Measurements from ENCODE around the gene CDCA4. TPM values are rescaled to one million over a fixed set of nuclear protein-coding genes. Genes with fewer than 3 reads are reported as not detected.

The CDCA4 gene
- total RNA-seq, 1 experiment from 2014 or later: 57.7 TPM

DNA sequence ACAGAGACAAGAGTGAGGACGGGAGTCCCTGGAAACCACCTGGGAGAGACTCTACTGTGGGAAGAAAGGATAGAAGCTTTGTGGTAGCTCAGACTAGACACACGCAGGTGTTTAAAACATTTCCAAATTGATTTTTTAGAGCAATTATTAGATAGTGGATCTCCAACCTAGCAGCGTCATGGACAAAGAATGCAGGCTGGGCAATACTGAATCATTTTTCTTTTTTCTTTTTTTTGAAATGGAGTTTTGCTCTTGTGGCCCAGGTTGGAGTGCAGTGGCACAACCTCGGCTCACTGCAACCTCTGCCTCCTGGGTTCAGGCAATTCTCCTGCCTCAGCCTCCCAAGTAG is 31.2 kb upstream of the CDCA4 start:
- Histone ChIP-seq H3T11ph (ENCODE audit: low read length) (no peak overlapping the region), H3K9me3 (ENCODE audit: control insufficient read depth, low read depth, low read length) (no peaks in the 10 kb centered on the region), H2AK5ac (ENCODE audit: insufficient read length, low read length) (no peak overlapping the region), H4K8ac (replicated peaks; ENCODE audit: insufficient read length, low read depth, low read length) (no peak overlapping the region), H4K20me1 (ENCODE audit: control insufficient read depth, insufficient read depth, insufficient read length) (no peaks in the 10 kb centered on the region), H3K79me1 (ENCODE audit: insufficient read depth, low read depth, low read length, poor library complexity, severe bottlenecking) (no peaks in the 10 kb centered on the region), H2BK20ac (ENCODE audit: low read depth, low read length, poor library complexity, severe bottlenecking) (no peak overlapping the region), H3K4me2 (ENCODE audit: insufficient read depth, insufficient read length, low read length) (no peak overlapping the region), H3K18ac (ENCODE audit: insufficient read length, low read depth, low read length) (no peak overlapping the region), H3K4ac (ENCODE audit: low read depth, low read length) (no peak overlapping the region), H2BK5ac (ENCODE audit: insufficient read length, low read length) (no peak overlapping the region), H2BK120ac (ENCODE audit: low read depth, low read length, poor library complexity, severe bottlenecking) (no peak overlapping the region), H2BK12ac (ENCODE audit: insufficient read length, low read depth, low read length) (no peak overlapping the region), H4K5ac (ENCODE audit: insufficient read length, low read depth, low read length) (no peak overlapping the region), H3K4me1 (ENCODE audit: insufficient read depth, low read length) (no peaks in the 10 kb centered on the region), H2BK15ac (ENCODE audit: low read depth, low read length) (no peak overlapping the region), H2AFZ (ENCODE audit: low read length) (no peak overlapping the region), H3K9ac (ENCODE audit: extremely low read depth, insufficient read length, low read length) (no peak overlapping the region), H3K23ac (ENCODE audit: insufficient read length, low read depth, low read length) (no peak overlapping the region), H3K23me2 (ENCODE audit: insufficient read length, low read depth, low read length, poor library complexity, severe bottlenecking) (no peaks in the 10 kb centered on the region), H3K27me3 (ENCODE audit: insufficient read depth, low read length) (peaks cover 8% of the 10 kb centered on the region), H3K14ac (ENCODE audit: insufficient read depth, low read length) (no peak overlapping the region), H3K56ac (ENCODE audit: insufficient read length, low read depth, low read length) (no peak overlapping the region), H4K91ac (ENCODE audit: insufficient read length, low read depth, low read length) (no peak overlapping the region), H3K79me2 (ENCODE audit: insufficient read depth, low read length) (no peaks in the 10 kb centered on the region), H3K27ac (ENCODE audit: insufficient read length, low read depth, low read length) (no peak overlapping the region)
- H3K27ac Mint-ChIP-seq: no peak overlapping the region
- no peak overlapping the region; a peak in 1 of 5 replicates for H3K4me3 Mint-ChIP-seq
- peaks cover 17 to 20% of the 10 kb centered on the region in 2 experiments for H3K4me1 Mint-ChIP-seq
- H3K27me3 Mint-ChIP-seq (ENCODE audit: low read depth): peaks cover 13% of the 10 kb centered on the region
- DNase-seq: no peak
- no peaks in the 10 kb centered on the region for H3K9me3 Mint-ChIP-seq
- H3K36me3 Mint-ChIP-seq (ENCODE audit: insufficient read depth in 1 of 3, low read depth in 3 of 3): no peaks in the 10 kb centered on the region; a peak in 1 of 7 replicates
- TF ChIP-seq, protein P1, sequence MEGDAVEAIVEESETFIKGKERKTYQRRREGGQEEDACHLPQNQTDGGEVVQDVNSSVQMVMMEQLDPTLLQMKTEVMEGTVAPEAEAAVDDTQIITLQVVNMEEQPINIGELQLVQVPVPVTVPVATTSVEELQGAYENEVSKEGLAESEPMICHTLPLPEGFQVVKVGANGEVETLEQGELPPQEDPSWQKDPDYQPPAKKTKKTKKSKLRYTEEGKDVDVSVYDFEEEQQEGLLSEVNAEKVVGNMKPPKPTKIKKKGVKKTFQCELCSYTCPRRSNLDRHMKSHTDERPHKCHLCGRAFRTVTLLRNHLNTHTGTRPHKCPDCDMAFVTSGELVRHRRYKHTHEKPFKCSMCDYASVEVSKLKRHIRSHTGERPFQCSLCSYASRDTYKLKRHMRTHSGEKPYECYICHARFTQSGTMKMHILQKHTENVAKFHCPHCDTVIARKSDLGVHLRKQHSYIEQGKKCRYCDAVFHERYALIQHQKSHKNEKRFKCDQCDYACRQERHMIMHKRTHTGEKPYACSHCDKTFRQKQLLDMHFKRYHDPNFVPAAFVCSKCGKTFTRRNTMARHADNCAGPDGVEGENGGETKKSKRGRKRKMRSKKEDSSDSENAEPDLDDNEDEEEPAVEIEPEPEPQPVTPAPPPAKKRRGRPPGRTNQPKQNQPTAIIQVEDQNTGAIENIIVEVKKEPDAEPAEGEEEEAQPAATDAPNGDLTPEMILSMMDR (conservative IDR thresholded peaks at IDR 0.05): no peak
- WGBS (ENCODE audit: extremely low coverage, insufficient read length, low lambda C conversion rate): no CpG with 5 or more reads among the region's 4 CpGs
